WTC11 (cell line): ENCODE results near the gene PRKACG. TPM values are rescaled to one million over a fixed set of nuclear protein-coding genes. Genes with fewer than 3 reads are reported as not detected.
A peak's percentile ranks its signal among the peaks of the same experiment; 100 is the strongest.

Experiments used
- ATAC-seq: fragments of 200-7000 bp; cut with Tn5 transposase; 2 replicates; pipeline ENCODE4 v1.10.0; 2021; ENCODE audit warnings: mild to moderate bottlenecking, moderate library complexity
- CTCF ChIA-PET: fragments of 300-600 bp; sonication (Branson Sonifier 250); formaldehyde crosslinking; loops from one replicate; lab custom pipeline; 2021; ENCODE audit warnings: antibody characterized with exemption; lab: Charles Lee
- POLR2A ChIA-PET: fragments of 350-600 bp; sonication (Branson Sonifier 250); formaldehyde crosslinking; loops from one replicate; lab custom pipeline; 2021; ENCODE audit warnings: antibody characterized with exemption; lab: Charles Lee
- DNase-seq: peaks from one replicate; pipeline ENCODE4 v3.0.0; 2021; ENCODE audit warnings: low spot score
- H3K27ac Mint-ChIP-seq: 2 replicates; pipeline ENCODE4 v1.8.0; 2021; ENCODE audit warnings: mixed read lengths
- H3K27me3 Mint-ChIP-seq: 2 replicates; pipeline ENCODE4 v1.8.0; 2021; ENCODE audit warnings: low read depth, mild to moderate bottlenecking, moderate library complexity, mixed read lengths
- H3K36me3 Mint-ChIP-seq: 2 replicates; pipeline ENCODE4 v1.8.0; 2021; ENCODE audit warnings: mixed read lengths
- H3K4me1 Mint-ChIP-seq: 2 replicates; pipeline ENCODE4 v1.8.0; 2022; ENCODE audit warnings: mixed read lengths
- H3K4me3 Mint-ChIP-seq: 2 replicates; pipeline ENCODE4 v1.8.0; 2021; ENCODE audit warnings: mild to moderate bottlenecking, moderate library complexity, mixed read lengths
- H3K9me3 Mint-ChIP-seq: 2 replicates; pipeline ENCODE4 v1.8.0; 2021; ENCODE audit warnings: mixed read lengths
- ATF1 ChIP-seq: sonication (generic); formaldehyde crosslinking; IDR thresholded peaks from 2 replicates; pipeline ENCODE4 v1.8.1; 2023; ENCODE audit warnings: mild to moderate bottlenecking, moderate library complexity, missing genetic modification reagents
- ELF4 ChIP-seq: sonication (generic); formaldehyde crosslinking; IDR thresholded peaks from 2 replicates; pipeline ENCODE4 v1.8.1; 2022; ENCODE audit warnings: low read depth, mild to moderate bottlenecking, moderate library complexity, missing genetic modification reagents
- FOXP1 ChIP-seq: sonication (generic); formaldehyde crosslinking; IDR thresholded peaks from 2 replicates; pipeline ENCODE4 v1.8.0; 2022; ENCODE audit warnings: missing genetic modification reagents, mild to moderate bottlenecking, moderate library complexity, borderline replicate concordance
- GTF2I ChIP-seq: fragments of 250-450 bp; sonication (Bioruptor Pico); conservative IDR thresholded peaks from 2 replicates; pipeline ENCODE4 v1.4.0; 2021; ENCODE audit warnings: mild to moderate bottlenecking
- HMGA2 ChIP-seq: fragments of 250-450 bp; sonication (Bioruptor Pico); IDR thresholded peaks from 2 replicates; pipeline ENCODE4 v1.4.0; 2021; ENCODE audit warnings: mild to moderate bottlenecking, moderate library complexity
- KAT7 ChIP-seq: sonication (generic); formaldehyde crosslinking; IDR thresholded peaks from 2 replicates; pipeline ENCODE4 v1.8.1; 2023; ENCODE audit warnings: missing genetic modification reagents, mild to moderate bottlenecking, borderline replicate concordance
- NFATC4 ChIP-seq: fragments of 250-450 bp; sonication (Bioruptor Pico); IDR thresholded peaks from 2 replicates; pipeline ENCODE4 v1.9.0; 2021; ENCODE audit warnings: mild to moderate bottlenecking
- RELA ChIP-seq: sonication (generic); formaldehyde crosslinking; IDR thresholded peaks from 2 replicates; pipeline ENCODE4 v1.8.1; 2022; ENCODE audit warnings: missing genetic modification reagents, mild to moderate bottlenecking, borderline replicate concordance
- ZNF263 ChIP-seq: sonication (generic); formaldehyde crosslinking; IDR thresholded peaks from 2 replicates; pipeline ENCODE4 v1.8.1; 2022; ENCODE audit warnings: low read depth, mild to moderate bottlenecking, moderate library complexity, missing genetic modification reagents
- ZNF416 ChIP-seq: fragments of 250-450 bp; sonication (Bioruptor Pico); IDR thresholded peaks from 2 replicates; pipeline ENCODE4 v1.9.0; 2021; ENCODE audit warnings: mild to moderate bottlenecking, inconsistent platforms
- ZNF423 ChIP-seq: fragments of 250-450 bp; sonication (Bioruptor Pico); IDR thresholded peaks from 2 replicates; pipeline ENCODE4 v2.1.2; 2022; ENCODE audit warnings: mild to moderate bottlenecking, moderate library complexity
- ZNF671 ChIP-seq: fragments of 250-450 bp; sonication (Bioruptor Pico); IDR thresholded peaks from 2 replicates; pipeline ENCODE4 v1.8.0; 2021; ENCODE audit warnings: mild to moderate bottlenecking
- total RNA-seq: library from RNA; stranded (reverse); gene quantifications from 3 replicates; pipeline ENCODE4 v1.2.3, GENCODE V29; 2021
- TF ChIP-seq, protein P1 (sequence below): fragments of 200-600 bp; IDR thresholded peaks from 2 replicates; pipeline ENCODE4 v1.8.0; 2022; ENCODE audit warnings: antibody characterized with exemption
- TF ChIP-seq, protein P2 (sequence below): sonication (generic); formaldehyde crosslinking; IDR thresholded peaks from 2 replicates; pipeline ENCODE4 v1.8.1; 2022; ENCODE audit warnings: low read depth, missing genetic modification reagents, borderline replicate concordance
- TF ChIP-seq, protein P3 (sequence below): fragments of 250-450 bp; sonication (Bioruptor Pico); IDR thresholded peaks from 2 replicates; pipeline ENCODE4 v1.9.0; 2021; ENCODE audit warnings: mild to moderate bottlenecking
- TF ChIP-seq, protein P4 (sequence below): sonication (generic); formaldehyde crosslinking; conservative IDR thresholded peaks from 2 replicates; pipeline ENCODE4 v1.8.1; 2023; ENCODE audit warnings: mild to moderate bottlenecking, low read depth, missing genetic modification reagents, moderate library complexity
- TF ChIP-seq, protein P5 (sequence below): fragments of 250-450 bp; sonication (Bioruptor Pico); IDR thresholded peaks from 2 replicates; pipeline ENCODE4 v1.9.0; 2021; ENCODE audit warnings: mild to moderate bottlenecking
- TF ChIP-seq, protein P6 (sequence below): sonication (generic); formaldehyde crosslinking; conservative IDR thresholded peaks from 2 replicates; pipeline ENCODE4 v1.8.1; 2022; ENCODE audit warnings: mild to moderate bottlenecking, missing genetic modification reagents
- TF ChIP-seq, protein P7 (sequence below): fragments of 250-450 bp; sonication (Bioruptor Pico); IDR thresholded peaks from 2 replicates; pipeline ENCODE4 v1.9.0; 2021; ENCODE audit warnings: mild to moderate bottlenecking, borderline replicate concordance

Gene PRKACG
- total RNA-seq, 1 experiment from 2014 or later, result not detected

DNA sequence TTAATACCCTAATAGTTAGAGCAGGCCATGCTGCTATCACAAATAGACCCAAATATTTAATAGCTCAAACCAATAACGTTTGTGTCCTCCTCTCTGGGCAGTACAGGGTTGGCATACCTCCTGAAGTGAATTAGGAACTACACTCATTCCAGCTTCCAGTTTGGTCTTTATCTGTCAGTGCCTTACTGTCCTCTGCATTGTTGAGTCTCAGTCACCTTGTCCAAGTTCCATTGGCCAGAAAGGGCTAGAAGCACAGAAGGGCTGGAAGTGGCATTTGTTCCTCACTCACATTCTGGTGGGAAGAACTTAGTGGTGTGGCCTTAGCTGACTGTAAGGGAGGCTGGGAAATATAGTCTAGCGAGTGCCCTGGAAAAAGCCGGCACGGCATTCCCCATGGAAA, 32.8 kb upstream of the PRKACG start:
- no peak for DNase-seq
- H3K27me3 Mint-ChIP-seq, result no peaks in the 10 kb centered on the region
- peaks cover 32% of the 10 kb centered on the region for H3K36me3 Mint-ChIP-seq
- H3K4me3 Mint-ChIP-seq, result no peak overlapping the region
- CTCF ChIA-PET, result interaction anchor here (1.1 to 2.5 kb wide), 3 partner anchors 8 to 146 kb away, joined by 3 to 7 read pairs (median 4); partner anchors contain the start of gene FXN
- peaks cover 43% of the 10 kb centered on the region for H3K4me1 Mint-ChIP-seq
- no peaks in the 10 kb centered on the region for H3K9me3 Mint-ChIP-seq
- no peak overlapping the region; the same call in 1 of the 2 replicates for H3K27ac Mint-ChIP-seq
- no peak for ATAC-seq
- POLR2A ChIA-PET, result no interaction called here
- TF ChIP-seq, protein P1, sequence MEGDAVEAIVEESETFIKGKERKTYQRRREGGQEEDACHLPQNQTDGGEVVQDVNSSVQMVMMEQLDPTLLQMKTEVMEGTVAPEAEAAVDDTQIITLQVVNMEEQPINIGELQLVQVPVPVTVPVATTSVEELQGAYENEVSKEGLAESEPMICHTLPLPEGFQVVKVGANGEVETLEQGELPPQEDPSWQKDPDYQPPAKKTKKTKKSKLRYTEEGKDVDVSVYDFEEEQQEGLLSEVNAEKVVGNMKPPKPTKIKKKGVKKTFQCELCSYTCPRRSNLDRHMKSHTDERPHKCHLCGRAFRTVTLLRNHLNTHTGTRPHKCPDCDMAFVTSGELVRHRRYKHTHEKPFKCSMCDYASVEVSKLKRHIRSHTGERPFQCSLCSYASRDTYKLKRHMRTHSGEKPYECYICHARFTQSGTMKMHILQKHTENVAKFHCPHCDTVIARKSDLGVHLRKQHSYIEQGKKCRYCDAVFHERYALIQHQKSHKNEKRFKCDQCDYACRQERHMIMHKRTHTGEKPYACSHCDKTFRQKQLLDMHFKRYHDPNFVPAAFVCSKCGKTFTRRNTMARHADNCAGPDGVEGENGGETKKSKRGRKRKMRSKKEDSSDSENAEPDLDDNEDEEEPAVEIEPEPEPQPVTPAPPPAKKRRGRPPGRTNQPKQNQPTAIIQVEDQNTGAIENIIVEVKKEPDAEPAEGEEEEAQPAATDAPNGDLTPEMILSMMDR, result no peak
- TF ChIP-seq, protein P2, sequence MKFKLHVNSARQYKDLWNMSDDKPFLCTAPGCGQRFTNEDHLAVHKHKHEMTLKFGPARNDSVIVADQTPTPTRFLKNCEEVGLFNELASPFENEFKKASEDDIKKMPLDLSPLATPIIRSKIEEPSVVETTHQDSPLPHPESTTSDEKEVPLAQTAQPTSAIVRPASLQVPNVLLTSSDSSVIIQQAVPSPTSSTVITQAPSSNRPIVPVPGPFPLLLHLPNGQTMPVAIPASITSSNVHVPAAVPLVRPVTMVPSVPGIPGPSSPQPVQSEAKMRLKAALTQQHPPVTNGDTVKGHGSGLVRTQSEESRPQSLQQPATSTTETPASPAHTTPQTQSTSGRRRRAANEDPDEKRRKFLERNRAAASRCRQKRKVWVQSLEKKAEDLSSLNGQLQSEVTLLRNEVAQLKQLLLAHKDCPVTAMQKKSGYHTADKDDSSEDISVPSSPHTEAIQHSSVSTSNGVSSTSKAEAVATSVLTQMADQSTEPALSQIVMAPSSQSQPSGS (CRISPR knock-in tag), result no peak
- TF ChIP-seq, protein P3, sequence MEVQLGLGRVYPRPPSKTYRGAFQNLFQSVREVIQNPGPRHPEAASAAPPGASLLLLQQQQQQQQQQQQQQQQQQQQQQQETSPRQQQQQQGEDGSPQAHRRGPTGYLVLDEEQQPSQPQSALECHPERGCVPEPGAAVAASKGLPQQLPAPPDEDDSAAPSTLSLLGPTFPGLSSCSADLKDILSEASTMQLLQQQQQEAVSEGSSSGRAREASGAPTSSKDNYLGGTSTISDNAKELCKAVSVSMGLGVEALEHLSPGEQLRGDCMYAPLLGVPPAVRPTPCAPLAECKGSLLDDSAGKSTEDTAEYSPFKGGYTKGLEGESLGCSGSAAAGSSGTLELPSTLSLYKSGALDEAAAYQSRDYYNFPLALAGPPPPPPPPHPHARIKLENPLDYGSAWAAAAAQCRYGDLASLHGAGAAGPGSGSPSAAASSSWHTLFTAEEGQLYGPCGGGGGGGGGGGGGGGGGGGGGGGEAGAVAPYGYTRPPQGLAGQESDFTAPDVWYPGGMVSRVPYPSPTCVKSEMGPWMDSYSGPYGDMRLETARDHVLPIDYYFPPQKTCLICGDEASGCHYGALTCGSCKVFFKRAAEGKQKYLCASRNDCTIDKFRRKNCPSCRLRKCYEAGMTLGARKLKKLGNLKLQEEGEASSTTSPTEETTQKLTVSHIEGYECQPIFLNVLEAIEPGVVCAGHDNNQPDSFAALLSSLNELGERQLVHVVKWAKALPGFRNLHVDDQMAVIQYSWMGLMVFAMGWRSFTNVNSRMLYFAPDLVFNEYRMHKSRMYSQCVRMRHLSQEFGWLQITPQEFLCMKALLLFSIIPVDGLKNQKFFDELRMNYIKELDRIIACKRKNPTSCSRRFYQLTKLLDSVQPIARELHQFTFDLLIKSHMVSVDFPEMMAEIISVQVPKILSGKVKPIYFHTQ (CRISPR knock-in tag), result no peak
- TF ChIP-seq NFATC4 (no peak), ELF4 (CRISPR knock-in tag) (no peak), GTF2I (CRISPR knock-in tag) (no peak), FOXP1 (CRISPR knock-in tag) (no peak), ZNF671 (CRISPR knock-in tag) (no peak), HMGA2 (CRISPR knock-in tag) (no peak), ZNF263 (CRISPR knock-in tag) (no peak), RELA (CRISPR knock-in tag) (no peak), ZNF423 (CRISPR knock-in tag) (no peak)
- TF ChIP-seq, protein P4, sequence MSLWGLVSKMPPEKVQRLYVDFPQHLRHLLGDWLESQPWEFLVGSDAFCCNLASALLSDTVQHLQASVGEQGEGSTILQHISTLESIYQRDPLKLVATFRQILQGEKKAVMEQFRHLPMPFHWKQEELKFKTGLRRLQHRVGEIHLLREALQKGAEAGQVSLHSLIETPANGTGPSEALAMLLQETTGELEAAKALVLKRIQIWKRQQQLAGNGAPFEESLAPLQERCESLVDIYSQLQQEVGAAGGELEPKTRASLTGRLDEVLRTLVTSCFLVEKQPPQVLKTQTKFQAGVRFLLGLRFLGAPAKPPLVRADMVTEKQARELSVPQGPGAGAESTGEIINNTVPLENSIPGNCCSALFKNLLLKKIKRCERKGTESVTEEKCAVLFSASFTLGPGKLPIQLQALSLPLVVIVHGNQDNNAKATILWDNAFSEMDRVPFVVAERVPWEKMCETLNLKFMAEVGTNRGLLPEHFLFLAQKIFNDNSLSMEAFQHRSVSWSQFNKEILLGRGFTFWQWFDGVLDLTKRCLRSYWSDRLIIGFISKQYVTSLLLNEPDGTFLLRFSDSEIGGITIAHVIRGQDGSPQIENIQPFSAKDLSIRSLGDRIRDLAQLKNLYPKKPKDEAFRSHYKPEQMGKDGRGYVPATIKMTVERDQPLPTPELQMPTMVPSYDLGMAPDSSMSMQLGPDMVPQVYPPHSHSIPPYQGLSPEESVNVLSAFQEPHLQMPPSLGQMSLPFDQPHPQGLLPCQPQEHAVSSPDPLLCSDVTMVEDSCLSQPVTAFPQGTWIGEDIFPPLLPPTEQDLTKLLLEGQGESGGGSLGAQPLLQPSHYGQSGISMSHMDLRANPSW, result no peak
- TF ChIP-seq, protein P5, sequence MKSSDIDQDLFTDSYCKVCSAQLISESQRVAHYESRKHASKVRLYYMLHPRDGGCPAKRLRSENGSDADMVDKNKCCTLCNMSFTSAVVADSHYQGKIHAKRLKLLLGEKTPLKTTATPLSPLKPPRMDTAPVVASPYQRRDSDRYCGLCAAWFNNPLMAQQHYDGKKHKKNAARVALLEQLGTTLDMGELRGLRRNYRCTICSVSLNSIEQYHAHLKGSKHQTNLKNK (CRISPR knock-in tag), result no peak
- TF ChIP-seq, protein P6, sequence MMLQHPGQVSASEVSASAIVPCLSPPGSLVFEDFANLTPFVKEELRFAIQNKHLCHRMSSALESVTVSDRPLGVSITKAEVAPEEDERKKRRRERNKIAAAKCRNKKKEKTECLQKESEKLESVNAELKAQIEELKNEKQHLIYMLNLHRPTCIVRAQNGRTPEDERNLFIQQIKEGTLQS (CRISPR knock-in tag), result no peak

DNA sequence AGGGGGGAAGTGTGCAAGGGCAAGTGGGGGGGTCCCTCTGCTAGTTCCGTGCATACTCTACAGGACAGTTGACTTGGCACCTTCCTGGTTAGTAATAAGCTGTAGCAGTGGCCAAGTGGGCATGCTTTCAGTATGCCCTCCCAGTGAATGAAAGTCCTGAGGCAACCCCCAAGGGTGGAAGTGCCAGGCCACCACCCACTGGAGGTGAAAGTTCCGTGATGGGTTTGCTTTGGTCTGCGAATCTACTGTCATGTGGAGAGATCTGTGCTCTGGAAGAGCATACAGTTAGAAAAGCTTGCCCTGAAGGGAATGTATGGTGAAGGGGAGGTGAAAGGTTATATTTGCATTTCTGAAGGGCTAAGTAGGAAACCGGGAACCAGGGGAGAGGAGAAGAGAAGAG, 31.9 kb upstream of the PRKACG start:
- ATAC-seq (no peak), DNase-seq (no peak)
- H3K4me1 Mint-ChIP-seq, result peaks cover 43% of the 10 kb centered on the region
- H3K27me3 Mint-ChIP-seq, result no peaks in the 10 kb centered on the region
- CTCF ChIA-PET, result interaction anchor here (0.9 to 2.5 kb wide), 4 partner anchors 9 to 147 kb away, joined by 3 to 7 read pairs (median 4); partner anchors contain the start of gene FXN
- POLR2A ChIA-PET, result interaction anchor here (0.7 kb wide), 1 partner anchor 396 kb away, joined by 3 read pairs; no protein-coding TSS in a partner anchor
- H3K36me3 Mint-ChIP-seq, result peaks cover 31% of the 10 kb centered on the region
- H3K4me3 Mint-ChIP-seq, result no peak overlapping the region
- peak overlapping the region; percentile 27 for H3K27ac Mint-ChIP-seq
- no peaks in the 10 kb centered on the region for H3K9me3 Mint-ChIP-seq
- TF ChIP-seq ZNF416, result no peak
- TF ChIP-seq, protein P5 (CRISPR knock-in tag), result no peak
- no peak for TF ChIP-seq ATF1 (CRISPR knock-in tag)
- TF ChIP-seq KAT7 (CRISPR knock-in tag), result no peak
- TF ChIP-seq, protein P6 (CRISPR knock-in tag), result no peak
- no peak for TF ChIP-seq RELA (CRISPR knock-in tag)
- TF ChIP-seq, protein P7, sequence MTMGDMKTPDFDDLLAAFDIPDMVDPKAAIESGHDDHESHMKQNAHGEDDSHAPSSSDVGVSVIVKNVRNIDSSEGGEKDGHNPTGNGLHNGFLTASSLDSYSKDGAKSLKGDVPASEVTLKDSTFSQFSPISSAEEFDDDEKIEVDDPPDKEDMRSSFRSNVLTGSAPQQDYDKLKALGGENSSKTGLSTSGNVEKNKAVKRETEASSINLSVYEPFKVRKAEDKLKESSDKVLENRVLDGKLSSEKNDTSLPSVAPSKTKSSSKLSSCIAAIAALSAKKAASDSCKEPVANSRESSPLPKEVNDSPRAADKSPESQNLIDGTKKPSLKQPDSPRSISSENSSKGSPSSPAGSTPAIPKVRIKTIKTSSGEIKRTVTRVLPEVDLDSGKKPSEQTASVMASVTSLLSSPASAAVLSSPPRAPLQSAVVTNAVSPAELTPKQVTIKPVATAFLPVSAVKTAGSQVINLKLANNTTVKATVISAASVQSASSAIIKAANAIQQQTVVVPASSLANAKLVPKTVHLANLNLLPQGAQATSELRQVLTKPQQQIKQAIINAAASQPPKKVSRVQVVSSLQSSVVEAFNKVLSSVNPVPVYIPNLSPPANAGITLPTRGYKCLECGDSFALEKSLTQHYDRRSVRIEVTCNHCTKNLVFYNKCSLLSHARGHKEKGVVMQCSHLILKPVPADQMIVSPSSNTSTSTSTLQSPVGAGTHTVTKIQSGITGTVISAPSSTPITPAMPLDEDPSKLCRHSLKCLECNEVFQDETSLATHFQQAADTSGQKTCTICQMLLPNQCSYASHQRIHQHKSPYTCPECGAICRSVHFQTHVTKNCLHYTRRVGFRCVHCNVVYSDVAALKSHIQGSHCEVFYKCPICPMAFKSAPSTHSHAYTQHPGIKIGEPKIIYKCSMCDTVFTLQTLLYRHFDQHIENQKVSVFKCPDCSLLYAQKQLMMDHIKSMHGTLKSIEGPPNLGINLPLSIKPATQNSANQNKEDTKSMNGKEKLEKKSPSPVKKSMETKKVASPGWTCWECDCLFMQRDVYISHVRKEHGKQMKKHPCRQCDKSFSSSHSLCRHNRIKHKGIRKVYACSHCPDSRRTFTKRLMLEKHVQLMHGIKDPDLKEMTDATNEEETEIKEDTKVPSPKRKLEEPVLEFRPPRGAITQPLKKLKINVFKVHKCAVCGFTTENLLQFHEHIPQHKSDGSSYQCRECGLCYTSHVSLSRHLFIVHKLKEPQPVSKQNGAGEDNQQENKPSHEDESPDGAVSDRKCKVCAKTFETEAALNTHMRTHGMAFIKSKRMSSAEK, result no peak
